ENCODE data around the gene SLC13A2. TPM values are rescaled to one million over a fixed set of nuclear protein-coding genes. Genes with fewer than 3 reads are reported as not detected.

Gene SLC13A2
- total and polyA plus RNA-seq, 2 donors (not counting 3 experiments of a cell fraction or from before 2014, with no cell fraction given), result not detected

GRCh38 chr17:28476076-28476865 lies 2.8 kb downstream of the SLC13A2 start:
- no TSS peak for BruUV-seq (replicated peaks)
- TF ChIP-seq FOS (IDR thresholded peaks at IDR 0.05; ENCODE audit: borderline replicate concordance, insufficient read depth, low read length) (no peak), JUN (IDR thresholded peaks at IDR 0.05; ENCODE audit: borderline replicate concordance, insufficient read depth, insufficient read length, low read depth) (no peak), GATA2 (IDR thresholded peaks at IDR 0.05; ENCODE audit: insufficient read depth, insufficient read length, low read depth, low read length) (no peak), CTCF (IDR thresholded peaks at IDR 0.05; ENCODE audit: extremely low read depth in 1 of 2, insufficient read depth in 1 of 2, low read depth in 1 of 2, low read length in 2 of 2) (no peak), EZH2 (IDR thresholded peaks at IDR 0.05; ENCODE audit: borderline replicate concordance, low read depth, low read length, severe bottlenecking) (no peak), POLR2A (IDR thresholded peaks at IDR 0.05; ENCODE audit: low read depth, low read length) (no peak)
- H3K36me3 ChIP-seq (ENCODE audit: control insufficient read depth in 2 of 2, extremely low read depth in 1 of 2, insufficient read depth in 2 of 2, low read length in 2 of 2), result no peaks in the 10 kb centered on the region
- ChIA-PET CTCF (no interaction called here), POLR2A (interaction anchor here (0.6 kb wide), 1 partner anchor 51 kb away, joined by 3 read pairs; no protein-coding TSS in a partner anchor)
- DNase-seq (ENCODE audit: low read depth, low spot score), result no peak
- H3K9me1 ChIP-seq (replicated peaks; ENCODE audit: control insufficient read depth, extremely low read depth, insufficient read depth, low read length), result no peaks in the 10 kb centered on the region
- dilution Hi-C loops (cut with MboI; ENCODE audit: extremely low pct_ligation_motif_present, low sequenced_read_pairs), result no loop called here
- H3K4me2 ChIP-seq (ENCODE audit: insufficient read depth, low read length), result no peak overlapping the region
- H4K20me1 ChIP-seq (replicated peaks; ENCODE audit: control insufficient read depth, extremely low read depth, insufficient read depth, low read length), result no peaks in the 10 kb centered on the region
- no peak overlapping the region for H2AFZ ChIP-seq (ENCODE audit: low read depth, low read length)
- H3K27ac ChIP-seq (ENCODE audit: insufficient read depth, low read depth, low read length), result no peak overlapping the region
- intact Hi-C loops (cut with micrococcal nuclease), result no loop called here
- H3K9ac ChIP-seq (replicated peaks; ENCODE audit: extremely low read depth, insufficient read depth, low read length), result no peak overlapping the region
- no peaks in the 10 kb centered on the region for H3K79me2 ChIP-seq (ENCODE audit: control insufficient read depth, insufficient read depth, low read length)
- no peak overlapping the region for H3K4me3 ChIP-seq (replicated peaks in 1 of 3; ENCODE audit: insufficient read depth in 1 of 3, low read depth in 1 of 3, low read length in 3 of 3)
- H3K27me3 ChIP-seq (ENCODE audit: control insufficient read depth in 2 of 2, insufficient read depth in 2 of 2, low read length in 2 of 2), result peaks cover 0 to 1% of the 10 kb centered on the region in 2 experiments
- FAIRE-seq, result no peak
- H3K9me3 ChIP-seq (replicated peaks; ENCODE audit: control insufficient read depth, insufficient read depth, low read length), result no peaks in the 10 kb centered on the region
- H3K4me1 ChIP-seq (ENCODE audit: control insufficient read depth, extremely low read depth, insufficient read depth, low read length), result no peaks in the 10 kb centered on the region
